ENCODE data around the gene TTI1. TPM values are rescaled to one million over a fixed set of nuclear protein-coding genes. Genes with fewer than 3 reads are reported as not detected.
"Not testable (repeated sequence)": the region's sequence is repeated elsewhere in the genome, so short reads cannot be mapped to it uniquely, and the experiment has no call there.

The TTI1 gene
- total and polyA plus RNA-seq, 12 donors, result 8.3 to 14.8 (median 11.2) TPM

DNA sequence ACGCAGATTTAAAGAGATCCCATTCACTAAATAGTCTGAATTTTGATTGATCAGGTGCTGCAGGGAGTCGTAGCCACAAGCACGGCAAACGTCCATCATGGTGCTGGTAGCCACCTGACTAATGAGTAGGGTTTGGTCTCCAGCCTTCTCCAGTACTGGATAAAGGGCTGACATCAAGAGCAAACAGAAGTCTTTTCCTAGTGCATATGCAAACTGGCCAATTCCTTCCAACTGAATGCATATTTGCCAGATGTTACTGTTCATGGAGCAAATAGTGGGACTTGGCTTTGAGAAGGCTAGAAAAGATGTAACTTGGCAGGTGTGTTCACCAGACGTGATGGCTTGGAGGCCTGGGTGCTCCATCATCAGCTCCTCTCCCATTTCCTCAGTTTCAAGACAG, 21.6 kb downstream of the TTI1 start:
- TF ChIP-seq, protein P1, sequence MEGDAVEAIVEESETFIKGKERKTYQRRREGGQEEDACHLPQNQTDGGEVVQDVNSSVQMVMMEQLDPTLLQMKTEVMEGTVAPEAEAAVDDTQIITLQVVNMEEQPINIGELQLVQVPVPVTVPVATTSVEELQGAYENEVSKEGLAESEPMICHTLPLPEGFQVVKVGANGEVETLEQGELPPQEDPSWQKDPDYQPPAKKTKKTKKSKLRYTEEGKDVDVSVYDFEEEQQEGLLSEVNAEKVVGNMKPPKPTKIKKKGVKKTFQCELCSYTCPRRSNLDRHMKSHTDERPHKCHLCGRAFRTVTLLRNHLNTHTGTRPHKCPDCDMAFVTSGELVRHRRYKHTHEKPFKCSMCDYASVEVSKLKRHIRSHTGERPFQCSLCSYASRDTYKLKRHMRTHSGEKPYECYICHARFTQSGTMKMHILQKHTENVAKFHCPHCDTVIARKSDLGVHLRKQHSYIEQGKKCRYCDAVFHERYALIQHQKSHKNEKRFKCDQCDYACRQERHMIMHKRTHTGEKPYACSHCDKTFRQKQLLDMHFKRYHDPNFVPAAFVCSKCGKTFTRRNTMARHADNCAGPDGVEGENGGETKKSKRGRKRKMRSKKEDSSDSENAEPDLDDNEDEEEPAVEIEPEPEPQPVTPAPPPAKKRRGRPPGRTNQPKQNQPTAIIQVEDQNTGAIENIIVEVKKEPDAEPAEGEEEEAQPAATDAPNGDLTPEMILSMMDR (IDR thresholded peaks at IDR 0.05), result no peak
- H3K4me3 ChIP-seq, result no peak overlapping the region
- 96 to 97% methylated on average over 5 of the region's 5 CpGs for WGBS, 2 donors
- H3K36me3 ChIP-seq, result peaks cover 0 to 81% (median 19%) of the 10 kb centered on the region in 9 donors
- intact Hi-C loops (cut with DNase I), result no loop called here
- H3K9me3 ChIP-seq, result no peaks in the 10 kb centered on the region
- peaks cover 0 to 22% (median 4%) of the 10 kb centered on the region in 9 donors for H3K4me1 ChIP-seq
- no peaks in the 10 kb centered on the region for H3K27me3 ChIP-seq
- H3K27ac ChIP-seq, result no peak overlapping the region
- DNase-seq, result no peak
- no peak for ATAC-seq

DNA sequence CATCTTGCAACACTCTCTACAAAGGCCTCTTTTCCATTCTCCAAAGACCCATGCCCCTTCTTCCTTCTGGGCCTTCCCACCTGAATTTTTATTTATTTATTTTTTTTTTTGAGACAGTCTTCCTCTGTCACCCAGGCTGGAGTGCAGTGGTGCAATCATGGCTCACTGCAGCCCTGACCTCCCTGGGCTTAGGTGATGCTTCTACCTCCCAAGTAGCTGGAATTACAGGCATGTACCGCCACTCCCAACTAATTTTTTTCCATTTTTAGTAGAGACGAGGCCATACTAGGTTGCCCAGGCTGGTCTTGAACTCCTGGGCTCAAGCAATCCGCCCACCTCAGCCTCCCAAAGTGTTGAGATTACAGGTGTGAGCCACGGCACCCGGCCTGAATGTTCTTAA, 23.8 kb downstream of the TTI1 start:
- WGBS, 2 donors, result 97% methylated on average over 5 of the region's 5 CpGs

DNA sequence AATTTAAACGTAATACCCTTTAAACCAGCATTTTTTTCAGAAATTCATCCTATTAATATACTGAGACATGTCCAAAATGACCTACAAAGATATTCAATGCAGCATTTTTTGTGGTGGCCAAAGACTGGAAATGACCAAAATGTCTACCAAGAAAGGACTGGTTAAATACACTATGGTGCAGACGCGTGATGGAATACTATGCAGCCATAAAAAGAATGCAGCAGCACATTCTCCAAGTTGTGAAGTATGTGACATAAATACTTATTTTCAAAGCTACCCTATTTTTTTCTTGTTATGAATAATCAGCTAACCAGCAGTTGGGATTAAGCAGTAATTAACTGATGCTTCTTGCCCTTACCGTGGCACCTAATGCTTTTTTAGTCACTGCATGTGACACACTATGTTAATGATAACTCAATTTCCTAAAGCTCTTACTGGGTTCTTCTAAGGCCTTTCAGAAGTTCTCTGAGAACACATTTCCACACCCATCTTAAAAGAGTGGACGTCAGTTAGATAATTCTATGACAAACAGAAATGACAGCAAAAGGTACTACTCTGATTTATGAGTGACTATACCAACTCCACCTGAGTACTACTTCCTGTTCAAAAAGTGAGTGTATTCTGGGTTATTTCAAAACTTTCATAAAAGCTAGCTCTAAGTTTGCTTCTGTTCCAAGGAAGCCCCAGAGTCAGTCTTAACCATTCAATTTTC, 24.9 kb downstream of the TTI1 start:
- Histone ChIP-seq H3K36me3 (peaks cover 0 to 90% (median 19%) of the 10 kb centered on the region in 9 donors), H3K4me1 (peaks cover 0 to 12% (median 3%) of the 10 kb centered on the region in 9 donors), H3K27me3 (no peaks in the 10 kb centered on the region), H3K9me3 (no peaks in the 10 kb centered on the region), H3K4me3 (no peak overlapping the region), H3K27ac (no peak overlapping the region)
- 95 to 96% methylated on average over 5 of the region's 5 CpGs for WGBS, 2 donors
- TF ChIP-seq, protein P1 (IDR thresholded peaks at IDR 0.05), result no peak
- intact Hi-C loops (cut with DNase I), result no loop called here
- DNase-seq, result no peak
- ATAC-seq, result no peak

More for the DNA sequence above, 23.8 kb downstream of the TTI1 start:
- H3K36me3 ChIP-seq, result peaks cover 0 to 84% (median 19%) of the 10 kb centered on the region in 9 donors
- H3K27me3 ChIP-seq; ATAC-seq; H3K4me3 ChIP-seq; intact Hi-C loops (cut with DNase I); H3K9me3 ChIP-seq; H3K27ac ChIP-seq; DNase-seq: not testable (repeated sequence)
- peaks cover 0 to 22% (median 4%) of the 10 kb centered on the region in 9 donors for H3K4me1 ChIP-seq

DNA sequence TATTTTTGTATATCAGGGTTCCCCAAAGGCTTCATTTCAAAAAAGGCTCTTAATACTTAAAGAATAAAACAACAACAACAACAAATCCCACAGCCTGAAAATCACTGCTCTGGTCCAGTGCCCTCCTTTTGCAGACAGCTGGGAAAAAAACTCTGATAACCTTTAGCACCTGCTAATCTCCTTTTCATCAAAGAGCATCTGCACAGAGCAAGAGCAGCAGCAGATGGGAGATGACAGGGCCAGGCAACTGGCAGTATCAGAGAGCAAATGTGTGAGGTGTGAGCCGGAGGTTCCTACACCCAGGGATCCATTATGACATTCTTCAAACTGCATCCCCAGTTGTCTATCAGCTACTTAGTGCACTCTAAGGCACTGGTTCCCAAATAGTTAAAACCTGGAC, 25.7 kb downstream of the TTI1 start:
- no peak for ATAC-seq
- 93 to 97% methylated on average over 1 of the region's 1 CpG for WGBS, 2 donors

More for the DNA sequence above, 25.7 kb downstream of the TTI1 start:
- DNase-seq, result no peak
- intact Hi-C loops (cut with DNase I), result no loop called here
- Histone ChIP-seq H3K27me3 (no peaks in the 10 kb centered on the region), H3K4me1 (peaks cover 0 to 7% (median 0%) of the 10 kb centered on the region in 9 donors), H3K36me3 (peaks cover 0 to 90% (median 13%) of the 10 kb centered on the region in 9 donors), H3K9me3 (no peaks in the 10 kb centered on the region), H3K27ac (no peak overlapping the region), H3K4me3 (no peak overlapping the region)
- TF ChIP-seq, protein P1 (IDR thresholded peaks at IDR 0.05), result no peak
